K562 (cell line): Measurements from ENCODE around the gene SLC30A3. TPM values are rescaled to one million over a fixed set of nuclear protein-coding genes. Genes with fewer than 3 reads are reported as not detected.

ENCODE experiments used
- ARID1B ChIP-seq: fragments of 450-650 bp; IDR thresholded peaks from 2 replicates; pipeline ENCODE4 v1.6.1; 2016; ENCODE audit warnings: antibody characterized with exemption, mild to moderate bottlenecking, inconsistent platforms
- BRCA1 ChIP-seq, 2 experiments: fragments of 450-650 bp in 1 of 2; sonication (generic) in 1 of 2; formaldehyde crosslinking in 1 of 2; IDR thresholded peaks; 2 replicates each; pipeline versions ENCODE4 v1.5.0 to v1.6.1; 2017 to 2020; ENCODE audit warnings: mild to moderate bottlenecking in 1 of 2, missing genetic modification reagents in 1 of 2
- GABPA ChIP-seq: fragments of 200-800 bp; sonication (Bioruptor generic); conservative IDR thresholded peaks from 2 replicates; pipeline ENCODE4 v1.6.1; 2016; ENCODE audit warnings: low read depth, missing genetic modification characterization, missing compliant biosample characterization
- JUND ChIP-seq, 2 experiments: IDR thresholded peaks; 2 replicates in 1 of 2; 3 replicates in 1 of 2; pipeline ENCODE4 v1.6.1; 2011; ENCODE audit warnings: borderline replicate concordance in 2 of 2, low read depth in 2 of 2, low read length in 2 of 2, improper control_type of control experiment in 1 of 2, missing biosample characterization in 1 of 2, missing genetic modification characterization in 1 of 2, missing genetic modification reagents in 1 of 2
- MYNN ChIP-seq, 2 experiments: sonication (generic); formaldehyde crosslinking in 1 of 2; IDR thresholded peaks; 2 replicates each; pipeline versions ENCODE4 v1.5.0 to v1.6.1; 2016 to 2020; ENCODE audit warnings: antibody characterized with exemption in 1 of 2, missing genetic modification reagents in 1 of 2
- NRF1 ChIP-seq, 2 experiments: fragments of 450-650 bp; IDR thresholded peaks in 1 of 2; conservative IDR thresholded peaks in 1 of 2; 2 replicates each; pipeline ENCODE4 v1.6.1; 2014; ENCODE audit warnings: mild to moderate bottlenecking in 2 of 2
- POLR2AphosphoS2 ChIP-seq: IDR thresholded peaks from 2 replicates; pipeline ENCODE4 v1.6.1; 2012; ENCODE audit warnings: low read length, improper control_type of control experiment
- SMARCE1 ChIP-seq: fragments of 450-650 bp; IDR thresholded peaks from 2 replicates; pipeline ENCODE4 v1.7.1; 2016; ENCODE audit warnings: mild to moderate bottlenecking
- ZKSCAN8 ChIP-seq: fragments of 200-800 bp; sonication (Bioruptor generic); IDR thresholded peaks from 2 replicates; pipeline ENCODE4 v1.6.1; 2016; ENCODE audit warnings: missing genetic modification characterization, missing compliant biosample characterization
- ZNF384 ChIP-seq: IDR thresholded peaks from 2 replicates; pipeline ENCODE4 v1.6.1; 2012; ENCODE audit warnings: low read depth, low read length, improper control_type of control experiment
- ZNF445 ChIP-seq: fragments of 250-450 bp; sonication (Bioruptor Pico); IDR thresholded peaks from 2 replicates; pipeline ENCODE4 v1.4.0; 2020; ENCODE audit warnings: low read depth, mild to moderate bottlenecking, moderate library complexity
- polyA plus RNA-seq, 8 experiments: library from polyadenylated mRNA; depleted of rRNA in 4 of 8; stranded (reverse) in 5 of 8; unstranded in 3 of 8; fragments of >200 nt; fragmentation: Nextera tagmentation in 2 of 8; fragmentation: Illumina TruSeq in 1 of 8; extraction: Ambion mirVana in 2 of 8; extraction: Trizol in 1 of 8; gene quantifications; 2 replicates each; pipeline versions ENCODE4 v1.2.1 to v1.2.3, GENCODE V29; 2011 to 2014; ENCODE audit warnings: inconsistent platforms in 1 of 8, missing spikeins in 1 of 8
- total RNA-seq, 7 experiments: library from RNA; depleted of rRNA in 6 of 7; stranded (reverse); fragments of >200 nt in 6 of 7; fragmentation: Illumina TruSeq in 2 of 7; extraction: Trizol in 2 of 7; gene quantifications; 2 replicates each; pipeline versions ENCODE4 v1.2.1 to v1.2.3, GENCODE V29; 2011 to 2021; ENCODE audit warnings: low replicate concordance in 1 of 7
- TF ChIP-seq, protein P1 (sequence below), 2 experiments: fragments of 450-650 bp; IDR thresholded peaks; 2 replicates each; pipeline ENCODE4 v1.6.1; 2016
- TF ChIP-seq, protein P2 (sequence below), 2 experiments: IDR thresholded peaks in 1 of 2; conservative IDR thresholded peaks in 1 of 2; 2 replicates each; pipeline ENCODE4 v1.6.1; 2016; ENCODE audit warnings: low read depth in 2 of 2, mild to moderate bottlenecking in 1 of 2, missing compliant biosample characterization in 1 of 2, missing genetic modification characterization in 1 of 2, moderate library complexity in 1 of 2
- TF ChIP-seq, protein P3 (sequence below): fragments of 450-650 bp; IDR thresholded peaks from 2 replicates; pipeline ENCODE4 v1.6.1; 2016; ENCODE audit warnings: mild to moderate bottlenecking
- TF ChIP-seq, protein P4 (sequence below): fragments of 250-450 bp; sonication (Bioruptor Pico); IDR thresholded peaks from 2 replicates; pipeline ENCODE4 v1.8.0; 2022; ENCODE audit warnings: inconsistent platforms

The SLC30A3 gene
- total and polyA plus RNA-seq, 9 of the 15 experiments (the other 6 are each of a cell fraction or from before 2014, with no cell fraction given), result 0.03 to 2.7 (median 0.89) TPM; not detected in 1

DNA sequence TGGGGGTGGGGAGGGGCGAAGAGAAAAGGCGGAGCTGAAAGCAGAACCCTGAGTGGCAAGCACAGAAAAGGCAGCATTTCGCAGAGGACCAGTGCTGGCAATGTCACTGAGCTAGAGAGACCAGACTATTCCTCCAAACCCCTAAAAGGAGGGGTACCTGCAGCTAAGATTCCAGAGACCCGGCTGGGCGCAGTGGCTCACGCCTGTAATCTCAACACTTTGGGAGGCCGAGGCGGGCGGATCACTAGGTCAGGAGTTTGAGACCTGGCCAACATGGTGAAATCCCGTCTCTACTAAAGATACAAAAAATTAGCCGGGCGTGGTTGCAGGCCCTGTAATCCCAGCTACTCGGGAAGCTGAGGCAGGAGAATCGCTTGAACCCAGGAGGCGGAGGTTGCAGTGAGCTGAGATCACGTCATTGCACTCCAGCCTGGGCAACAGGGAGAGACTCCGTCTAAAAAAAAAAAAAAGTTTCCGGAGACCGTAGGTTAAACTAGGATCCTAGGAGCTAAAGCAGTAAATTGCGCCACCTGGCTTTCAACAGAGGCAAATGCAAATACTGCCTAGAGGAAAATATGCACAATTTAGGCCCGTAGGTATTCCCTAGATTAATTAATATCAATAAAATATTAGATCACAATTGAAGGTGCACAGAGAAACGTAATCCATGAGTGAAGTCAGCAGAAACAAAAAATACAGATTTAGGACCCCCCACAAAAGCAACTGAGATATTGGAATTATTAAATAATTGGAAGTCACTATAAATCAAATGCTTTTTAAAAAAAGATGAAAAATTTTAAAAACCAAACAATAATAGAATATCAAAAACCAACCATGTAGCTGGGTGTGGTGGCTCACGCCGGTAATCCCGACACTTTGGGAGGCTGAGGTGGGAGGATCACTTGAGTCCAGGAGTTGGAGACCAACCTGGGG is 40.5 kb upstream of the SLC30A3 start (continued):
- TF ChIP-seq, protein P1, sequence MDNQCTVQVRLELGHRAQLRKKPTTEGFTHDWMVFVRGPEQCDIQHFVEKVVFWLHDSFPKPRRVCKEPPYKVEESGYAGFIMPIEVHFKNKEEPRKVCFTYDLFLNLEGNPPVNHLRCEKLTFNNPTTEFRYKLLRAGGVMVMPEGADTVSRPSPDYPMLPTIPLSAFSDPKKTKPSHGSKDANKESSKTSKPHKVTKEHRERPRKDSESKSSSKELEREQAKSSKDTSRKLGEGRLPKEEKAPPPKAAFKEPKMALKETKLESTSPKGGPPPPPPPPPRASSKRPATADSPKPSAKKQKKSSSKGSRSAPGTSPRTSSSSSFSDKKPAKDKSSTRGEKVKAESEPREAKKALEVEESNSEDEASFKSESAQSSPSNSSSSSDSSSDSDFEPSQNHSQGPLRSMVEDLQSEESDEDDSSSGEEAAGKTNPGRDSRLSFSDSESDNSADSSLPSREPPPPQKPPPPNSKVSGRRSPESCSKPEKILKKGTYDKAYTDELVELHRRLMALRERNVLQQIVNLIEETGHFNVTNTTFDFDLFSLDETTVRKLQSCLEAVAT (IDR thresholded peaks at IDR 0.05), result peak in 1 of 2 experiments; percentile 21; a peak in 1 of 4 replicates
- TF ChIP-seq MYNN (IDR thresholded peaks at IDR 0.05), result no peak
- TF ChIP-seq MYNN (CRISPR knock-in tag; IDR thresholded peaks at IDR 0.05), result no peak
- peak; percentile 36 to 44; a peak in 3 of 4 replicates for TF ChIP-seq NRF1 (conservative IDR thresholded peaks at IDR 0.05 in 1 of 2, IDR thresholded peaks at IDR 0.05 in 1 of 2)
- TF ChIP-seq, protein P2, sequence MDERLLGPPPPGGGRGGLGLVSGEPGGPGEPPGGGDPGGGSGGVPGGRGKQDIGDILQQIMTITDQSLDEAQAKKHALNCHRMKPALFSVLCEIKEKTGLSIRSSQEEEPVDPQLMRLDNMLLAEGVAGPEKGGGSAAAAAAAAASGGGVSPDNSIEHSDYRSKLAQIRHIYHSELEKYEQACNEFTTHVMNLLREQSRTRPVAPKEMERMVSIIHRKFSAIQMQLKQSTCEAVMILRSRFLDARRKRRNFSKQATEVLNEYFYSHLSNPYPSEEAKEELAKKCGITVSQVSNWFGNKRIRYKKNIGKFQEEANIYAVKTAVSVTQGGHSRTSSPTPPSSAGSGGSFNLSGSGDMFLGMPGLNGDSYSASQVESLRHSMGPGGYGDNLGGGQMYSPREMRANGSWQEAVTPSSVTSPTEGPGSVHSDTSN (CRISPR knock-in tag; IDR thresholded peaks at IDR 0.05; ENCODE audit: low read depth), result no peak
- TF ChIP-seq, protein P2 (tag; conservative IDR thresholded peaks at IDR 0.05; ENCODE audit: low read depth), result 0 out of 2 replicates have a peak, but pooled peaks have one; percentile 9
- no peak for TF ChIP-seq BRCA1 (IDR thresholded peaks at IDR 0.05)
- no peak for TF ChIP-seq BRCA1 (CRISPR knock-in tag; IDR thresholded peaks at IDR 0.05)
- TF ChIP-seq JUND (IDR thresholded peaks at IDR 0.05; ENCODE audit: borderline replicate concordance, low read depth, low read length), result 0 out of 2 replicates have a peak, but pooled peaks have one; percentile 33
- TF ChIP-seq JUND (tag; IDR thresholded peaks at IDR 0.05; ENCODE audit: borderline replicate concordance, low read depth, low read length), result 0 out of 3 replicates have a peak, but pooled peaks have one; percentile 7
- TF ChIP-seq, protein P3, sequence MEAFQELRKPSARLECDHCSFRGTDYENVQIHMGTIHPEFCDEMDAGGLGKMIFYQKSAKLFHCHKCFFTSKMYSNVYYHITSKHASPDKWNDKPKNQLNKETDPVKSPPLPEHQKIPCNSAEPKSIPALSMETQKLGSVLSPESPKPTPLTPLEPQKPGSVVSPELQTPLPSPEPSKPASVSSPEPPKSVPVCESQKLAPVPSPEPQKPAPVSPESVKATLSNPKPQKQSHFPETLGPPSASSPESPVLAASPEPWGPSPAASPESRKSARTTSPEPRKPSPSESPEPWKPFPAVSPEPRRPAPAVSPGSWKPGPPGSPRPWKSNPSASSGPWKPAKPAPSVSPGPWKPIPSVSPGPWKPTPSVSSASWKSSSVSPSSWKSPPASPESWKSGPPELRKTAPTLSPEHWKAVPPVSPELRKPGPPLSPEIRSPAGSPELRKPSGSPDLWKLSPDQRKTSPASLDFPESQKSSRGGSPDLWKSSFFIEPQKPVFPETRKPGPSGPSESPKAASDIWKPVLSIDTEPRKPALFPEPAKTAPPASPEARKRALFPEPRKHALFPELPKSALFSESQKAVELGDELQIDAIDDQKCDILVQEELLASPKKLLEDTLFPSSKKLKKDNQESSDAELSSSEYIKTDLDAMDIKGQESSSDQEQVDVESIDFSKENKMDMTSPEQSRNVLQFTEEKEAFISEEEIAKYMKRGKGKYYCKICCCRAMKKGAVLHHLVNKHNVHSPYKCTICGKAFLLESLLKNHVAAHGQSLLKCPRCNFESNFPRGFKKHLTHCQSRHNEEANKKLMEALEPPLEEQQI, result no peak
- TF ChIP-seq, protein P4, sequence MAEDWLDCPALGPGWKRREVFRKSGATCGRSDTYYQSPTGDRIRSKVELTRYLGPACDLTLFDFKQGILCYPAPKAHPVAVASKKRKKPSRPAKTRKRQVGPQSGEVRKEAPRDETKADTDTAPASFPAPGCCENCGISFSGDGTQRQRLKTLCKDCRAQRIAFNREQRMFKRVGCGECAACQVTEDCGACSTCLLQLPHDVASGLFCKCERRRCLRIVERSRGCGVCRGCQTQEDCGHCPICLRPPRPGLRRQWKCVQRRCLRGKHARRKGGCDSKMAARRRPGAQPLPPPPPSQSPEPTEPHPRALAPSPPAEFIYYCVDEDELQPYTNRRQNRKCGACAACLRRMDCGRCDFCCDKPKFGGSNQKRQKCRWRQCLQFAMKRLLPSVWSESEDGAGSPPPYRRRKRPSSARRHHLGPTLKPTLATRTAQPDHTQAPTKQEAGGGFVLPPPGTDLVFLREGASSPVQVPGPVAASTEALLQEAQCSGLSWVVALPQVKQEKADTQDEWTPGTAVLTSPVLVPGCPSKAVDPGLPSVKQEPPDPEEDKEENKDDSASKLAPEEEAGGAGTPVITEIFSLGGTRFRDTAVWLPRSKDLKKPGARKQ (CRISPR knock-in tag), result no peak
- peak; percentile 40; the same call in 1 of the 2 replicates for TF ChIP-seq ARID1B
- peak; percentile 52; the same call in 1 of the 2 replicates for TF ChIP-seq SMARCE1
- TF ChIP-seq POLR2AphosphoS2, result no peak
- peak; percentile 99 for TF ChIP-seq ZNF384
- TF ChIP-seq GABPA (tag), result peak; percentile 61
- TF ChIP-seq ZKSCAN8 (CRISPR knock-in tag), result no peak
- no peak for TF ChIP-seq ZNF445 (CRISPR knock-in tag)
